Thyroid gland (tissue), 4 donors: Measurements from ENCODE around the gene DDIAS. TPM values are rescaled to one million over a fixed set of nuclear protein-coding genes. Genes with fewer than 3 reads are reported as not detected.
"Not testable (repeated sequence)": the region's sequence is repeated elsewhere in the genome, so short reads cannot be mapped to it uniquely, and the experiment has no call there.

Experiments used
- DNase-seq, 2 donors: peaks; one replicate each; pipeline ENCODE4 v3.0.0-alpha.2; 2019
- H3K27ac ChIP-seq, 3 donors: fragments of 200-600 bp; sonication (generic); 1 replicate in 2 of 3; 2 replicates in 1 of 3; pipeline ENCODE4 v1.5.1; 2016 to 2019; ENCODE audit warnings: mild to moderate bottlenecking in 1 of 3, moderate library complexity in 1 of 3
- H3K27me3 ChIP-seq: fragments of 200-600 bp; sonication (generic); one replicate; pipeline ENCODE4 v1.5.1; 2019
- H3K36me3 ChIP-seq, 2 donors: fragments of 200-600 bp; sonication (generic); one replicate each; pipeline ENCODE4 v1.5.1; 2016 to 2019
- H3K4me1 ChIP-seq, 2 donors: fragments of 200-600 bp; sonication (generic); one replicate each; pipeline ENCODE4 v1.5.1; 2017 to 2019
- H3K4me3 ChIP-seq, 3 donors: fragments of 200-600 bp; sonication (generic); replicated peaks in 1 of 3; 1 replicate in 2 of 3; 2 replicates in 1 of 3; pipeline ENCODE4 v1.5.1; 2016; ENCODE audit warnings: mild to moderate bottlenecking in 1 of 3
- H3K9me3 ChIP-seq: fragments of 200-600 bp; sonication (generic); one replicate; pipeline ENCODE4 v1.5.1; 2017
- CTCF ChIP-seq, 6 experiments: fragments of 200-600 bp in 3 of 6; fragments of 450-650 bp in 3 of 6; sonication (generic) in 3 of 6; IDR thresholded peaks; one replicate each; pipeline ENCODE4 v1.5.1; 2016 to 2019; ENCODE audit warnings: antibody characterized with exemption in 6 of 6, mild to moderate bottlenecking in 2 of 6, inconsistent platforms in 1 of 6, moderate library complexity in 1 of 6
- POLR2A ChIP-seq, 2 donors: fragments of 450-650 bp; IDR thresholded peaks; one replicate each; pipeline ENCODE4 v1.6.1; 2017; ENCODE audit warnings: antibody characterized with exemption in 2 of 2, mild to moderate bottlenecking in 2 of 2, moderate library complexity in 1 of 2
- WGBS, 2 donors: methylation state at CpG; one replicate each; pipeline ENCODE4 v1.1.5; 2017; 5-methylcytosine and 5-hydroxymethylcytosine counted together
- intact Hi-C: fragments of 100-400 bp; cut with DNase I; formaldehyde crosslinking; loops from one replicate; pipeline ENCODE4 v1.15.1; 2023
- total RNA-seq, 4 donors: library from RNA; depleted of rRNA; stranded (reverse); fragments of >200 nt; gene quantifications; one replicate each; pipeline ENCODE4 v1.2.3, GENCODE V29; 2016

DDIAS gene
- total RNA-seq: 1 to 10 TPM in 2 of 4 donors, under 1 TPM in 2; 0.25 to 3.3 (median 0.95) TPM

- no peaks in the 10 kb centered on the region for H3K9me3 ChIP-seq
- H3K36me3 ChIP-seq: no peaks in the 10 kb centered on the region
- peak; percentile 97 to 98 for DNase-seq
- peaks cover 0 to 9% of the 10 kb centered on the region in 2 donors for H3K4me1 ChIP-seq
- no peaks in the 10 kb centered on the region for H3K27me3 ChIP-seq
- TF ChIP-seq POLR2A (IDR thresholded peaks at IDR 0.05) (peak in 1 of 2 donors; percentile 84), CTCF (IDR thresholded peaks at IDR 0.05) (peak in 1 of 6 experiments; percentile 15)
- H3K27ac ChIP-seq: peak within 1 kb of the TSS; percentile 77 to 94 (median 92)
- H3K4me3 ChIP-seq: peak within 1 kb of the TSS; percentile 41 to 60 (median 49)
- WGBS, 2 donors: 1% methylated on average over 33 to 49 of the region's 49 CpGs
- intact Hi-C loops: loop anchor here (10.0 kb wide), 3 partner anchors 173 to 913 kb away; partner anchors contain the start of genes ANKRD42 and RAB30
Observed at GRCh38 chr11:82901165-82901921, at the start of gene DDIAS. DDIAS (plus strand) TSS chr11:82901736; CDS start chr11:82914739, 13,003 bp downstream.

GRCh38 chr11:82854242-82854641 lies 47.3 kb upstream of the DDIAS start:
- no peaks in the 10 kb centered on the region for H3K27me3 ChIP-seq
- DNase-seq: no peak
- no peaks in the 10 kb centered on the region for H3K9me3 ChIP-seq
- no peak overlapping the region for H3K4me3 ChIP-seq
- TF ChIP-seq CTCF (IDR thresholded peaks at IDR 0.05) (no peak), POLR2A (IDR thresholded peaks at IDR 0.05) (no peak)
- intact Hi-C loops: no loop called here
- H3K36me3 ChIP-seq: peaks cover 0 to 5% of the 10 kb centered on the region in 2 donors
- H3K27ac ChIP-seq: no peak overlapping the region
- H3K4me1 ChIP-seq: peaks cover 0 to 7% of the 10 kb centered on the region in 2 donors

GRCh38 chr11:82854916-82855315 lies 46.6 kb upstream of the DDIAS start:
- DNase-seq, H3K9me3 ChIP-seq, H3K4me3 ChIP-seq, H3K4me1 ChIP-seq, intact Hi-C loops, H3K27me3 ChIP-seq, H3K36me3 ChIP-seq, H3K27ac ChIP-seq: not testable (repeated sequence)
- 94 to 100% methylated on average over 1 of the region's 1 CpG for WGBS, 2 donors

GRCh38 chr11:82855616-82856015 lies 45.9 kb upstream of the DDIAS start:
- H3K9me3 ChIP-seq: no peaks in the 10 kb centered on the region
- intact Hi-C loops: no loop called here
- H3K27ac ChIP-seq: no peak overlapping the region
- TF ChIP-seq CTCF (IDR thresholded peaks at IDR 0.05) (no peak), POLR2A (IDR thresholded peaks at IDR 0.05) (no peak)
- no peaks in the 10 kb centered on the region for H3K36me3 ChIP-seq
- no peak for DNase-seq
- H3K4me3 ChIP-seq: no peak overlapping the region
- WGBS, 2 donors: 95% methylated on average over 2 of the region's 2 CpGs
- H3K4me1 ChIP-seq: peaks cover 0 to 7% of the 10 kb centered on the region in 2 donors
- no peaks in the 10 kb centered on the region for H3K27me3 ChIP-seq

- intact Hi-C loops: no loop called here
- 98 to 100% methylated on average over 2 of the region's 2 CpGs for WGBS, 2 donors
- H3K27ac ChIP-seq: no peak overlapping the region
- DNase-seq: no peak
- H3K27me3 ChIP-seq: no peaks in the 10 kb centered on the region
- H3K9me3 ChIP-seq: no peaks in the 10 kb centered on the region
- no peaks in the 10 kb centered on the region for H3K36me3 ChIP-seq
- H3K4me1 ChIP-seq: peaks cover 0 to 7% of the 10 kb centered on the region in 2 donors
- TF ChIP-seq POLR2A (IDR thresholded peaks at IDR 0.05) (no peak), CTCF (IDR thresholded peaks at IDR 0.05) (no peak)
- H3K4me3 ChIP-seq: no peak overlapping the region
Observed at GRCh38 chr11:82857145-82857544, 44.4 kb upstream of the DDIAS start.
